GM12878 (cell line): ENCODE measurements around the gene HSFX3. TPM values are rescaled to one million over a fixed set of nuclear protein-coding genes. Genes with fewer than 3 reads are reported as not detected.
"Not testable (repeated sequence)": the region's sequence is repeated elsewhere in the genome, so short reads cannot be mapped to it uniquely, and the experiment has no call there.

ENCODE experiments used
- ATAC-seq: fragments of 200-7000 bp; cut with Tn5 transposase; 3 replicates; pipeline ENCODE4 v1.9.1; 2020; ENCODE audit warnings: mild to moderate bottlenecking, moderate library complexity
- BruUV-seq: library from RNA; stranded (reverse); fragments of 400-500 nt; replicated peaks from 2 replicates; lab custom pipeline; 2021; lab: Mats Ljungman, UMichigan
- CTCF ChIA-PET: fragments of 300-600 bp; sonication (Branson Sonifier 250); formaldehyde crosslinking; extraction: SDS; loops from one replicate; lab custom pipeline; 2021; ENCODE audit warnings: inconsistent platforms; lab: Yijun Ruan, JAX
- POLR2A ChIA-PET: fragments of 350-600 bp; formaldehyde crosslinking; extraction: SDS; loops from one replicate; lab custom pipeline; 2021; ENCODE audit warnings: inconsistent platforms; lab: Charles Lee
- RAD21 ChIA-PET: fragments of 300-600 bp; sonication (Branson Sonifier 250); formaldehyde crosslinking; loops from one replicate; lab custom pipeline; 2023; ENCODE audit warnings: antibody characterized with exemption; ENCODE audit not compliant: unreplicated experiment; lab: Charles Lee
- SMC1A ChIA-PET: fragments of 300-600 bp; sonication (Branson Sonifier 250); formaldehyde crosslinking; loops from one replicate; lab custom pipeline; 2023; ENCODE audit not compliant: unreplicated experiment, uncharacterized antibody; lab: Charles Lee
- DNase-seq: peaks from one replicate; pipeline ENCODE4 v3.0.0-alpha.2; 2011; ENCODE audit warnings: low read depth, low spot score
- FAIRE-seq: peaks from 3 replicates; lab custom pipeline; 2011; peaks lifted over from hg19 to GRCh38; lab: Jason Lieb, UNC
- H2AFZ ChIP-seq: 2 replicates; pipeline ENCODE4 v1.6.0; 2011; ENCODE audit warnings: low read depth, low read length, control low read depth; ENCODE audit not compliant: control insufficient read depth
- H3K27ac ChIP-seq: 2 replicates; pipeline ENCODE4 v1.5.1; 2011; ENCODE audit warnings: control low read depth; ENCODE audit not compliant: control insufficient read depth, insufficient read depth
- H3K27me3 ChIP-seq, 2 experiments: replicated peaks in 1 of 2; 2 replicates each; pipeline versions ENCODE4 v1.6.0 to v1.6.1; 2011; ENCODE audit warnings: low read length in 1 of 2; ENCODE audit not compliant: control insufficient read depth in 2 of 2, insufficient read depth in 2 of 2
- H3K36me3 ChIP-seq, 2 experiments: 2 replicates each; pipeline ENCODE4 v1.5.1; 2011; ENCODE audit warnings: low read length in 1 of 2; ENCODE audit not compliant: control insufficient read depth in 2 of 2, insufficient read depth in 2 of 2
- H3K4me1 ChIP-seq: 2 replicates; pipeline ENCODE4 v1.6.1; 2011; ENCODE audit warnings: mild to moderate bottlenecking, low read length, moderate library complexity, mixed read lengths; ENCODE audit not compliant: control insufficient read depth, insufficient read depth
- H3K4me2 ChIP-seq: 2 replicates; pipeline ENCODE4 v1.6.0; 2011; ENCODE audit warnings: control low read depth; ENCODE audit not compliant: control insufficient read depth, insufficient read depth
- H3K4me3 ChIP-seq: fragments of 200-600 bp; sonication (generic); 2 replicates; pipeline ENCODE4 v1.5.1; 2016
- H3K79me2 ChIP-seq: 2 replicates; pipeline ENCODE4 v1.6.0; 2011; ENCODE audit warnings: low read length; ENCODE audit not compliant: control insufficient read depth, insufficient read depth
- H3K9ac ChIP-seq: 2 replicates; pipeline ENCODE4 v1.8.0; 2011; ENCODE audit warnings: low read length, control low read depth, mixed read lengths; ENCODE audit not compliant: control insufficient read depth, insufficient read depth
- H3K9me3 ChIP-seq: replicated peaks from 3 replicates; pipeline ENCODE4 v1.5.1; 2011; ENCODE audit warnings: mild to moderate bottlenecking, low read length; ENCODE audit not compliant: control insufficient read depth, insufficient read depth
- H4K20me1 ChIP-seq: 2 replicates; pipeline ENCODE4 v1.6.0; 2011; ENCODE audit not compliant: control insufficient read depth, insufficient read depth
- WGBS: methylation state at CpG from one replicate; pipeline ENCODE4 v1.1.6; 2016; ENCODE audit warnings: low lambda C conversion rate; ENCODE audit not compliant: insufficient replicate concordance, insufficient coverage; ENCODE audit errors: missing lambda C conversion rate; 5-methylcytosine and 5-hydroxymethylcytosine counted together
- in situ Hi-C: fragments of 300-500 bp; cut with MboI; formaldehyde crosslinking; loops from 9 replicates; pipeline ENCODE4 v1.14.3; 2018; ENCODE audit warnings: mixed read lengths
- intact Hi-C: fragments of 100-400 bp; cut with micrococcal nuclease; formaldehyde crosslinking; loops from one replicate; pipeline ENCODE4 v1.14.2; 2022; ENCODE audit not compliant: unreplicated experiment
- polyA plus RNA-seq, 11 experiments: library from polyadenylated mRNA; depleted of rRNA in 4 of 11; unstranded in 6 of 11; stranded (reverse) in 5 of 11; fragments of >200 nt; fragmentation: Nextera tagmentation in 4 of 11; fragmentation: Illumina TruSeq in 1 of 11; extraction: Ambion mirVana in 4 of 11; extraction: Trizol in 1 of 11; gene quantifications; 1 replicate in 1 of 11; 2 replicates in 10 of 11; pipeline versions ENCODE4 v1.2.1 to v1.2.3, GENCODE V29; 2011 to 2016; ENCODE audit warnings: inconsistent platforms in 2 of 11, missing spikeins in 2 of 11, low read depth in 1 of 11
- total RNA-seq, 4 experiments: library from RNA; depleted of rRNA in 3 of 4; stranded (reverse); fragments of >200 nt in 3 of 4; fragmentation: Illumina TruSeq in 1 of 4; extraction: Trizol in 1 of 4; gene quantifications; 2 replicates each; pipeline versions ENCODE4 v1.2.1 to v1.2.3, GENCODE V29; 2013 to 2021

HSFX3 gene
- total and polyA plus RNA-seq, 10 of the 15 experiments (the other 5 are each of a cell fraction or from before 2014, with no cell fraction given): 0.05 to 0.40 (median 0.29) TPM; not detected in 5

GRCh38 chrX:149595214-149595613, 45.5 kb upstream of the HSFX3 start, which contains the start of gene HSFX2:
HSFX2 (minus strand) TSS chrX:149595314; CDS start chrX:149594700, 614 bp downstream.
- CTCF ChIA-PET, RAD21 ChIA-PET, ATAC-seq, H3K9ac ChIP-seq, H3K79me2 ChIP-seq, H3K36me3 ChIP-seq, in situ Hi-C loops, H3K4me2 ChIP-seq, H4K20me1 ChIP-seq, H3K9me3 ChIP-seq, intact Hi-C loops, BruUV-seq, SMC1A ChIA-PET, POLR2A ChIA-PET, H3K4me3 ChIP-seq, DNase-seq, H3K4me1 ChIP-seq, FAIRE-seq, H2AFZ ChIP-seq, H3K27ac ChIP-seq, H3K27me3 ChIP-seq: not testable (repeated sequence)
- WGBS: no CpG with 5 or more reads among the region's 17 CpGs

- H3K79me2 ChIP-seq, intact Hi-C loops, H3K4me2 ChIP-seq, BruUV-seq, H3K9me3 ChIP-seq, in situ Hi-C loops, DNase-seq, H3K27ac ChIP-seq, H3K4me1 ChIP-seq, FAIRE-seq, H3K9ac ChIP-seq, H3K4me3 ChIP-seq, SMC1A ChIA-PET, H2AFZ ChIP-seq, ATAC-seq, CTCF ChIA-PET, RAD21 ChIA-PET, H3K27me3 ChIP-seq, POLR2A ChIA-PET, H4K20me1 ChIP-seq, H3K36me3 ChIP-seq: not testable (repeated sequence)
- WGBS: no CpG with 5 or more reads among the region's 7 CpGs
Observed at GRCh38 chrX:149590993-149591392, 41.3 kb upstream of the HSFX3 start.

GRCh38 chrX:149587359-149587758, 37.6 kb upstream of the HSFX3 start, which contains the start of gene MAGEA9B:
MAGEA9B (minus strand) TSS chrX:149587459; CDS start chrX:149583179, 4,280 bp downstream.
- in situ Hi-C loops, POLR2A ChIA-PET, H2AFZ ChIP-seq, H3K36me3 ChIP-seq, RAD21 ChIA-PET, H3K9ac ChIP-seq, ATAC-seq, CTCF ChIA-PET, H3K4me2 ChIP-seq, intact Hi-C loops, H3K4me3 ChIP-seq, H3K9me3 ChIP-seq, H3K4me1 ChIP-seq, H3K79me2 ChIP-seq, H4K20me1 ChIP-seq, DNase-seq, FAIRE-seq, H3K27ac ChIP-seq, SMC1A ChIA-PET, BruUV-seq, H3K27me3 ChIP-seq: not testable (repeated sequence)
- no CpG with 5 or more reads among the region's 12 CpGs for whole genome bisulfite sequencing

GRCh38 chrX:149585631-149586030, 35.9 kb upstream of the HSFX3 start:
- H3K36me3 ChIP-seq, CTCF ChIA-PET, H3K79me2 ChIP-seq, RAD21 ChIA-PET, H4K20me1 ChIP-seq, ATAC-seq, H3K9me3 ChIP-seq, H3K9ac ChIP-seq, POLR2A ChIA-PET, FAIRE-seq, H2AFZ ChIP-seq, H3K4me1 ChIP-seq, H3K27me3 ChIP-seq, BruUV-seq, H3K27ac ChIP-seq, H3K4me3 ChIP-seq, intact Hi-C loops, H3K4me2 ChIP-seq, SMC1A ChIA-PET, DNase-seq, in situ Hi-C loops: not testable (repeated sequence)
- 67% methylated on average over 3 of the region's 17 CpGs for WGBS
